Measurements from ENCODE around the gene MALRD1. TPM values are rescaled to one million over a fixed set of nuclear protein-coding genes. Genes with fewer than 3 reads are reported as not detected.

Gene MALRD1
- total and polyA plus RNA-seq, 2 of the 8 experiments (the other 6 are each of a cell fraction or from before 2014, with no cell fraction given) = 0.32 to 0.35 TPM

- TF ChIP-seq, protein P1, sequence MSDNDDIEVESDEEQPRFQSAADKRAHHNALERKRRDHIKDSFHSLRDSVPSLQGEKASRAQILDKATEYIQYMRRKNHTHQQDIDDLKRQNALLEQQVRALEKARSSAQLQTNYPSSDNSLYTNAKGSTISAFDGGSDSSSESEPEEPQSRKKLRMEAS (IDR thresholded peaks at IDR 0.05) = no peak
- no peak for TF ChIP-seq JUN (IDR thresholded peaks at IDR 0.05; ENCODE audit: low read depth, low read length)
- no peak for TF ChIP-seq TAF1 (IDR thresholded peaks at IDR 0.05; ENCODE audit: low read depth, low read length)
- no peak for TF ChIP-seq SRF (IDR thresholded peaks at IDR 0.05; ENCODE audit: low read depth, low read length)
- no peak for TF ChIP-seq NANOG (IDR thresholded peaks at IDR 0.05; ENCODE audit: insufficient read depth, low read depth, low read length, poor library complexity, severe bottlenecking)
- TF ChIP-seq POU5F1 (IDR thresholded peaks at IDR 0.05; ENCODE audit: low read depth, low read length) = no peak
- no peak for TF ChIP-seq POLR2AphosphoS5 (IDR thresholded peaks at IDR 0.05; ENCODE audit: low read depth, low read length)
- no peak for TF ChIP-seq GABPA (IDR thresholded peaks at IDR 0.05; ENCODE audit: borderline replicate concordance, insufficient read depth, low read length)
These were observed 653.6 kb downstream of the MALRD1 start (continued) for GRCh38 chr10:19702215-19702614.
